ENCODE results near the gene ABCA8. TPM values are rescaled to one million over a fixed set of nuclear protein-coding genes. Genes with fewer than 3 reads are reported as not detected.
"Not testable (repeated sequence)": the region's sequence is repeated elsewhere in the genome, so short reads cannot be mapped to it uniquely, and the experiment has no call there.

ABCA8 gene
- total RNA-seq, 1 donor from 2014 or later: 0.31 TPM

DNA sequence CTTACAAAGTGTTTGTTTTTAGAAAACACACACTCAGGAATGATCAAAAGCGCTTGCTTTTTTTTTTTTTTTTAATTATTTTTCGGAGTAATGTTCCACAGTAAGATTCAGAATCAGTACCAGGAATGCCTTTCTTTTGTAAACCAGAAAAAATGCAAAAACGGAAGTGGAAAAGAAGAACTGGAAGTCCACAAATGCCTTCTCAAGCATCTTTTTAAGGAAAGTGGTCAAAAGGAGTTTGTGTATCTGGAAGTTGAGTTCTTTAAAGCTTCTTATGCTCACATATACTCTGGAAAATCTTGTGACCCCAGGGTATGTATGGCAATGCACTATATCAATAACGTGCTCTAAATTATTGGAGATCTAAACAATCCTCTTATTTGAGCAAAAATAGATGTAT is 126.0 kb downstream of the ABCA8 start:
- DNase-seq (ENCODE audit: low spot score, unreplicated experiment): no peak
- no peaks in the 10 kb centered on the region for H3K36me3 Mint-ChIP-seq (ENCODE audit: insufficient read depth)

DNA sequence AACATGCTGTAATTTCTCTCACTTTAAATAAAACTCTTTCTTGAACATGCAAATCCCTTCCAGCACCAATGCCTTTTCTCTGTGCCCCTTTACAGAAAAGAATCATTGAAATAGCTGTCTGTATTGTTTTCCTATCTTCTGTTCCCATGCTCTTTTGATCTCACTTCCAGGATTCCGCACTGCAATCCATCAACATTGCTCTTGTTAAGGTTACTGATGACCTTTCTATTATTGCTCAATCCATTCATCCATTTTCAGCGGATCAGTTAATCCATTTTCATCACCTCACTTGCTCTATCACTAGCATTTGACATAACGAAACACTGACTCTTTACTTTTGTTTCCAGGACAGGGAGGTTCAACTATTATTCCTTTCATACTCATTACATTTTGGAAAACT is 130.5 kb downstream of the ABCA8 start:
- TF ChIP-seq, protein P1, sequence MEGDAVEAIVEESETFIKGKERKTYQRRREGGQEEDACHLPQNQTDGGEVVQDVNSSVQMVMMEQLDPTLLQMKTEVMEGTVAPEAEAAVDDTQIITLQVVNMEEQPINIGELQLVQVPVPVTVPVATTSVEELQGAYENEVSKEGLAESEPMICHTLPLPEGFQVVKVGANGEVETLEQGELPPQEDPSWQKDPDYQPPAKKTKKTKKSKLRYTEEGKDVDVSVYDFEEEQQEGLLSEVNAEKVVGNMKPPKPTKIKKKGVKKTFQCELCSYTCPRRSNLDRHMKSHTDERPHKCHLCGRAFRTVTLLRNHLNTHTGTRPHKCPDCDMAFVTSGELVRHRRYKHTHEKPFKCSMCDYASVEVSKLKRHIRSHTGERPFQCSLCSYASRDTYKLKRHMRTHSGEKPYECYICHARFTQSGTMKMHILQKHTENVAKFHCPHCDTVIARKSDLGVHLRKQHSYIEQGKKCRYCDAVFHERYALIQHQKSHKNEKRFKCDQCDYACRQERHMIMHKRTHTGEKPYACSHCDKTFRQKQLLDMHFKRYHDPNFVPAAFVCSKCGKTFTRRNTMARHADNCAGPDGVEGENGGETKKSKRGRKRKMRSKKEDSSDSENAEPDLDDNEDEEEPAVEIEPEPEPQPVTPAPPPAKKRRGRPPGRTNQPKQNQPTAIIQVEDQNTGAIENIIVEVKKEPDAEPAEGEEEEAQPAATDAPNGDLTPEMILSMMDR (IDR thresholded peaks at IDR 0.05; ENCODE audit: unreplicated experiment): no peak
- Mint-ChIP-seq H3K36me3 (ENCODE audit: insufficient read depth) (no peaks in the 10 kb centered on the region), H3K4me3 (ENCODE audit: low read depth) (no peak overlapping the region), H3K9me3 (ENCODE audit: low read depth) (peaks cover 4% of the 10 kb centered on the region), H3K4me1 (ENCODE audit: low read depth) (peaks cover 17% of the 10 kb centered on the region), H3K27ac (no peak overlapping the region), H3K27me3 (no peaks in the 10 kb centered on the region)
- DNase-seq (ENCODE audit: low spot score, unreplicated experiment): no peak

More for the DNA sequence above, 126.0 kb downstream of the ABCA8 start:
- Mint-ChIP-seq H3K9me3 (ENCODE audit: low read depth) (peaks cover 12% of the 10 kb centered on the region), H3K4me1 (ENCODE audit: low read depth) (no peaks in the 10 kb centered on the region), H3K4me3 (ENCODE audit: low read depth) (no peak overlapping the region), H3K27ac (no peak overlapping the region), H3K27me3 (peaks cover 3% of the 10 kb centered on the region)
- TF ChIP-seq, protein P1 (IDR thresholded peaks at IDR 0.05; ENCODE audit: unreplicated experiment): no peak

DNA sequence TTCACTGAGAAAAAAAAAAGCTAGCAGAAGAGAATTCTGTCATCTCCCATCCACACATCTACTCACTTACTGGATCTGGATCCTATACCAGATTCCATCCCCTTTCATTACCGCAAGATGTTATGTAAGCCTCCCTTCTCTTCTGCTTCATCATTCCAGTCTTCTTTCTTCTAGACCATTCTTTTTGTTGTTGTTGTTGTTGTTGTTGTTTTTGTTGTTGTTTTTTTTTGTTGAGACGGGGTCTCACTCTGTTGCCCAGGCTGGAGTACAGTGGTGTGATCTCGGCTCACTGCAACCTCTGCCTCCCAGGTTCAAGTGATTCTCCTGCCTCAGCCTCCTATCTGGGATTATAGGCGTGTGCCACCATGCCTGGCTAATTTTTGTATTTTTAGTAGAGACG is 131.0 kb downstream of the ABCA8 start:
- not testable (repeated sequence) for DNase-seq (ENCODE audit: low spot score, unreplicated experiment); H3K36me3 Mint-ChIP-seq (ENCODE audit: insufficient read depth); H3K27ac Mint-ChIP-seq; H3K4me3 Mint-ChIP-seq (ENCODE audit: low read depth); H3K27me3 Mint-ChIP-seq; H3K9me3 Mint-ChIP-seq (ENCODE audit: low read depth)
- peaks cover 17% of the 10 kb centered on the region for H3K4me1 Mint-ChIP-seq (ENCODE audit: low read depth)

DNA sequence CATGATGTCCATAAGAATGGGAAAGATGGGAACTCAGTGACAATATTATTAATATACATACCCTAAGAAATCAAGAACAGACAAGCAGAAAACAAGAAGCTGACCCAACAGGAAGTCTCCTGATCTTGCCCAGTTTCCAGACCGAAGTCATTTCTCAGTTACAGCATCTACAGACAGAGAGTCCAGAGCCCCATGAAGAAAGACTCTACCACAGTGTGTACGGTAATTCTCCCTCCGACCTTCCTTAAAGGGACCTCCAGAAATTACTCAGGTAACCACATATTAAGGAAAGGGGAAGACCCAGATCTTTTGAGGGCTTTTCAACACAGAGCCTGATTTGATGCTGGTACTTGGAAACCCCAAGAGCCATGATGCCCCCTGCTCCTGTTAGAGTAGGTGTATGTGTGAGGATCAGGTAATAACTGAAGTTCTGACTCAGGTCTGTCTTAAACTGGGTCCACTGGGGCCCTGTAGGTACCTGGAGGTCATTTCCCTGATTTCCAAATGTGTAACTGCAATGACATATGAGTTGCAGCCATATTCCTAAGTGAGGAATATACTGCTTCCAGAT is 132.4 kb downstream of the ABCA8 start:
- no peaks in the 10 kb centered on the region for H3K27me3 Mint-ChIP-seq
- peaks cover 2% of the 10 kb centered on the region for H3K9me3 Mint-ChIP-seq (ENCODE audit: low read depth)
- no peak for DNase-seq (ENCODE audit: low spot score, unreplicated experiment)
- no peak overlapping the region for H3K4me3 Mint-ChIP-seq (ENCODE audit: low read depth)
- no peak overlapping the region for H3K27ac Mint-ChIP-seq
- peaks cover 17% of the 10 kb centered on the region for H3K4me1 Mint-ChIP-seq (ENCODE audit: low read depth)
- TF ChIP-seq, protein P1 (IDR thresholded peaks at IDR 0.05; ENCODE audit: unreplicated experiment): no peak
- no peaks in the 10 kb centered on the region for H3K36me3 Mint-ChIP-seq (ENCODE audit: insufficient read depth)

DNA sequence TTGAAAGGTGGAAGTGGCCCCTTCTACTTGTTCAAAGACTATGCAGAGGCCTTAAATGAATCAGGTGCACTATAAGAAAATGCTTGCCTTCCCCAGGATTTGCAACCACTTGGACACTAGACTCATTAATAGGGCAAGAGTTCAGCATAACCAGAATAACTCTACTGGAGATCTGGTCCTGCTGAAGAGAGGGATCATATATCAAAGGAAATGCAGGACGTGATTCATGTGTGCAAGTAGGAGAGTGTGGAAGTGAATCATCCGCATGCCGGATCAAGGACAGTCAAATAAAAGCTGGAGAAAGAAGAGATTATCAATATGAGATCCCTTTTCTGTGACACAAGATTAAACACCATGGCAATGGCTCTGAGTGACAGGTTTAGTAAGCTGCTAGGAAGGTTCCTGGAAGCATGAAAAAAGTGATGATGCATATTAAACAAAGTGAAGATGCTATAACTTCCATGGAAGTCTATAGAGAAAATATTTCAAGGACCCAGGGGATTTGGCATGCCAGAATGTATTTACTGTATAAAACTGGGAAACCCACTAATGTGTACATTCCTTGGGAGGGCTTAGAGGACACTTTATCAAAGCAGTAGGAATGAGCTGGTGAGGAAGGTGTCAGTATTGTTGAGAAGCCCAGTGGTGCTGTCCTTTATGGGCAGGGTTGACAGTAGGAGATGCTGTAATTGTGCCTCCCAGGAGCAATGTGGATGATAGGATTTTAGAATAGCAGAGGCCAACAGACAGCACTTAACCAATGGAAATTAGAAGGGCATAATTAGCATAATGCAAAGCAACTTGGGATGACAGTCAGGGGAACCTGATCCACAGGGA is 133.1 kb downstream of the ABCA8 start:
- H3K4me1 Mint-ChIP-seq (ENCODE audit: low read depth): peaks cover 17% of the 10 kb centered on the region
- no peak for DNase-seq (ENCODE audit: low spot score, unreplicated experiment)
- no peaks in the 10 kb centered on the region for H3K36me3 Mint-ChIP-seq (ENCODE audit: insufficient read depth)
- H3K27ac Mint-ChIP-seq: no peak overlapping the region
- H3K4me3 Mint-ChIP-seq (ENCODE audit: low read depth): no peak overlapping the region
- TF ChIP-seq, protein P1 (IDR thresholded peaks at IDR 0.05; ENCODE audit: unreplicated experiment): no peak
- H3K27me3 Mint-ChIP-seq: no peaks in the 10 kb centered on the region
- H3K9me3 Mint-ChIP-seq (ENCODE audit: low read depth): no peaks in the 10 kb centered on the region

All from progenitor cell of endocrine pancreas (in vitro differentiated cells).